Keratinocyte (primary cell): ENCODE measurements around the gene BEST1. TPM values are rescaled to one million over a fixed set of nuclear protein-coding genes. Genes with fewer than 3 reads are reported as not detected.

ENCODE experiments used
- DNase-seq: peaks from one replicate; pipeline ENCODE4 v3.0.0-alpha.2; 2011; ENCODE audit warnings: low read depth, missing footprints, low spot score
- FAIRE-seq: peaks from 2 replicates; lab custom pipeline; 2011; peaks lifted over from hg19 to GRCh38; lab: Jason Lieb, UNC
- H2AFZ ChIP-seq: 2 replicates; pipeline ENCODE4 v1.6.0; 2012; ENCODE audit warnings: low read length, control low read depth, inconsistent platforms; ENCODE audit not compliant: control insufficient read depth
- H3K27ac ChIP-seq: 2 replicates; pipeline ENCODE4 v1.5.1; 2011; ENCODE audit warnings: low read length; ENCODE audit not compliant: control insufficient read depth, insufficient read depth
- H3K27me3 ChIP-seq: 3 replicates; pipeline ENCODE4 v1.6.0; 2011; ENCODE audit warnings: low read length; ENCODE audit not compliant: control insufficient read depth, insufficient read depth; ENCODE audit errors: extremely low read depth
- H3K36me3 ChIP-seq, 2 experiments: 2 replicates in 1 of 2; 3 replicates in 1 of 2; pipeline ENCODE4 v1.5.1; 2011; ENCODE audit warnings: low read length in 2 of 2, mild to moderate bottlenecking in 1 of 2; ENCODE audit not compliant: control insufficient read depth in 2 of 2, insufficient read depth in 2 of 2; ENCODE audit errors: extremely low read depth in 1 of 2
- H3K4me1 ChIP-seq: 3 replicates; pipeline ENCODE4 v1.5.1; 2011; ENCODE audit warnings: low read length; ENCODE audit not compliant: control insufficient read depth, insufficient read depth; ENCODE audit errors: extremely low read depth
- H3K4me2 ChIP-seq: 3 replicates; pipeline ENCODE4 v1.6.0; 2011; ENCODE audit warnings: low read depth, low read length; ENCODE audit not compliant: control insufficient read depth, insufficient read depth; ENCODE audit errors: extremely low read depth
- H3K4me3 ChIP-seq, 3 experiments: fragments of 200-600 bp in 1 of 3; sonication (generic) in 1 of 3; 2 replicates in 2 of 3; 3 replicates in 1 of 3; pipeline ENCODE4 v1.5.1; 2011 to 2016; ENCODE audit warnings: low read length in 3 of 3, mild to moderate bottlenecking in 3 of 3, control low read depth in 2 of 3, inconsistent platforms in 1 of 3, low read depth in 1 of 3, mixed read lengths in 1 of 3, mixed run types in 1 of 3, moderate library complexity in 1 of 3; ENCODE audit not compliant: control insufficient read depth in 2 of 3, insufficient read depth in 2 of 3; ENCODE audit errors: extremely low read depth in 1 of 3
- H3K79me2 ChIP-seq: 2 replicates; pipeline ENCODE4 v1.6.0; 2012; ENCODE audit warnings: low read length; ENCODE audit not compliant: control insufficient read depth, insufficient read depth
- H3K9ac ChIP-seq: 3 replicates; pipeline ENCODE4 v1.6.0; 2011; ENCODE audit warnings: low read length; ENCODE audit not compliant: control insufficient read depth, insufficient read depth; ENCODE audit errors: extremely low read depth
- H3K9me1 ChIP-seq: 3 replicates; pipeline ENCODE4 v1.6.0; 2011; ENCODE audit warnings: low read length; ENCODE audit not compliant: control insufficient read depth, insufficient read depth; ENCODE audit errors: extremely low read depth
- H3K9me3 ChIP-seq: 2 replicates; pipeline ENCODE4 v1.5.1; 2012; ENCODE audit warnings: low read depth, low read length; ENCODE audit not compliant: control insufficient read depth
- H4K20me1 ChIP-seq: 3 replicates; pipeline ENCODE4 v1.6.0; 2011; ENCODE audit warnings: low read length; ENCODE audit not compliant: control insufficient read depth, insufficient read depth; ENCODE audit errors: extremely low read depth
- CTCF ChIP-seq, 3 experiments: IDR thresholded peaks in 1 of 3; conservative IDR thresholded peaks in 1 of 3; optimal IDR thresholded peaks in 1 of 3; 2 replicates in 2 of 3; 3 replicates in 1 of 3; pipeline versions ENCODE3 to v1.5.1; 2011; ENCODE audit warnings: low read length in 3 of 3, mild to moderate bottlenecking in 3 of 3, moderate library complexity in 2 of 3, control low read depth in 1 of 3, inconsistent platforms in 1 of 3; ENCODE audit not compliant: insufficient read depth in 2 of 3; ENCODE audit errors: extremely low read depth in 1 of 3
- EZH2 ChIP-seq: IDR thresholded peaks from one replicate; pipeline ENCODE4 v1.6.1; 2012; ENCODE audit warnings: inconsistent platforms, mild to moderate bottlenecking, low read length, moderate library complexity
- dilution Hi-C: fragments of 300-500 bp; cut with MboI; formaldehyde crosslinking; loops from one replicate; pipeline ENCODE4 v1.7.0; 2020; ENCODE audit warnings: low sequenced_read_pairs; ENCODE audit not compliant: extremely low pct_ligation_motif_present
- polyA plus RNA-seq, 5 experiments: library from polyadenylated mRNA; depleted of rRNA in 3 of 5; stranded (reverse) in 3 of 5; stranded (forward) in 1 of 5; unstranded in 1 of 5; fragments of >200 nt; gene quantifications; 1 replicate in 1 of 5; 2 replicates in 3 of 5; 3 replicates in 1 of 5; pipeline versions ENCODE4 v1.2.1 to v1.2.3, GENCODE V29; 2011 to 2012; ENCODE audit warnings: missing spikeins in 2 of 5, low read depth in 1 of 5, low replicate concordance in 1 of 5

The BEST1 gene
- polyA plus RNA-seq, 1 donor (not counting 4 experiments of a cell fraction or from before 2014, with no cell fraction given) = 0.13 TPM

GRCh38 chr11:61955422-61956135 lies 5.4 kb downstream of the BEST1 start:
- Histone ChIP-seq H3K79me2 (no peaks in the 10 kb centered on the region), H3K27me3 (peaks cover 13% of the 10 kb centered on the region), H2AFZ (peak overlapping the region; percentile 26), H3K9me1 (no peaks in the 10 kb centered on the region), H3K4me3 (no peak overlapping the region), H3K27ac (no peak overlapping the region), H3K4me1 (peaks cover 9% of the 10 kb centered on the region), H3K4me2 (peak overlapping the region; percentile 45), H4K20me1 (no peaks in the 10 kb centered on the region), H3K9ac (no peak overlapping the region), H3K36me3 (peaks cover 0 to 3% of the 10 kb centered on the region in 2 experiments), H3K9me3 (no peaks in the 10 kb centered on the region)
- DNase-seq = no peak
- peak; percentile 31 for TF ChIP-seq EZH2
- no peak for TF ChIP-seq CTCF (optimal IDR thresholded peaks at IDR 0.05 in 1 of 3, IDR thresholded peaks at IDR 0.05 in 1 of 3, conservative IDR thresholded peaks at IDR 0.05 in 1 of 3; ENCODE audit: extremely low read depth in 1 of 3, insufficient read depth in 2 of 3, low read length in 3 of 3)
- dilution Hi-C loops = no loop called here
- no peak for FAIRE-seq

- Histone ChIP-seq H3K4me2 (no peak overlapping the region), H3K9me3 (no peaks in the 10 kb centered on the region), H3K27ac (no peak overlapping the region), H3K36me3 (peaks cover 0 to 3% of the 10 kb centered on the region in 2 experiments), H3K27me3 (peaks cover 13% of the 10 kb centered on the region), H2AFZ (no peak overlapping the region), H3K79me2 (no peaks in the 10 kb centered on the region), H3K4me3 (no peak overlapping the region), H3K9me1 (no peaks in the 10 kb centered on the region), H3K9ac (no peak overlapping the region), H4K20me1 (no peaks in the 10 kb centered on the region), H3K4me1 (peaks cover 9% of the 10 kb centered on the region)
- dilution Hi-C loops = no loop called here
- TF ChIP-seq EZH2 (no peak), CTCF (optimal IDR thresholded peaks at IDR 0.05 in 1 of 3, IDR thresholded peaks at IDR 0.05 in 1 of 3, conservative IDR thresholded peaks at IDR 0.05 in 1 of 3; ENCODE audit: extremely low read depth in 1 of 3, insufficient read depth in 2 of 3, low read length in 3 of 3) (no peak)
- DNase-seq (no peak), FAIRE-seq (no peak)
Observed at GRCh38 chr11:61956191-61957020, 6.3 kb downstream of the BEST1 start.
